ENCODE results near the gene SLC2A1.

The SLC2A1 gene

GRCh38 chr1:42957880-42958487, 684 bp downstream of the SLC2A1 start:
- DNase-seq, result peak; percentile 56

- no peak for DNase-seq
These were observed 1.3 kb downstream of the SLC2A1 start for GRCh38 chr1:42957229-42957879.

- DNase-seq, result no peak
These were observed 1.9 kb downstream of the SLC2A1 start for GRCh38 chr1:42956739-42957138.

GRCh38 chr1:42955311-42956063, 3.2 kb downstream of the SLC2A1 start:
- DNase-seq, result no peak

DNA sequence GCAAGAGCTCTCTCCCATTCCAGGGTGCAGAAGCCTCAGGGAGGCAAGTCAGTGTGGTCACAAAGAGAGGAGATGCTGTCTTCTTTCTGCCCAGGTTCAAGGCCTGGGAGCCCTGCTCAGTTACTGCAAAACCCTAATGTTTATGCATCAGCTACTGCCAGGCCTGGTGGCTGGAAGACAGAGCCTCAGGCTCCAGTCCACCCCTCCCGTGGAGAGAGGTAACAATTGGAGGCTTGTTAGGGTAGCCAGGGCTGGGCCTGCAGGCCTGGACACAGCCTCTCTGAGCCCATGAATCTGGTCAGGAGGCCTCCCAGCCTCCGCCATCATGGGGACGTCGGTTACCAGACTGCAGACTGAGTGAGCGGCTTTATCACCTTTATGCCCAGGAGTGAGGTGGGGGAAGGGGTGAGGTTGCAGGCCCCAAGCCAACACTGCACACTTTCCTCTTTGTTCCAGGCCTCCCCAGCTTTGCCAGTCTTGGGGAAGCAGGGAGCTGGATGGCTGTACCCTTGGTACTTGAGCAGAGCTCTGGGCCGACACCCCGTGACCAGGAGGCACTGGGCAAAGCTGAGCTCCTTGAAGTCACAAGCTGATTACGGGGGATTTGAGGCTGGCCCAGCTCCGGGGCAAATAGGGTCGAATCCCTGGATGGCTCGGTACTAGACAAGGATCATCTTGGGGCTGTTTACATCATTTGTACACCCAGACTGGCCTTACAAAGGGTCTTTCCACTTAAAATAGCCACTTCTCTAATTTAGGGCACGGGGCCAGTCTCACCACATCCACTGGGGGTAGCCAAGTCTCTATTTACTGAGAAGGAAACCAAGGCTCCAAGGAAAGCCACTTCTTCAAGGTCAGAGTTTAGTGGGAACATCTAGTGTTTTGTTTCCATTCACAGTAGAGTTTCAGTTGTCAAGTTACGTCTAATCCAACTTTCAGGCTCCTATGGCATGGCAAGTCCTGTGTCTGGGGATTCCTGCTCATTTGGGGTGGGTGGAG, 5.2 kb downstream of the SLC2A1 start:
- no peak for DNase-seq

DNA sequence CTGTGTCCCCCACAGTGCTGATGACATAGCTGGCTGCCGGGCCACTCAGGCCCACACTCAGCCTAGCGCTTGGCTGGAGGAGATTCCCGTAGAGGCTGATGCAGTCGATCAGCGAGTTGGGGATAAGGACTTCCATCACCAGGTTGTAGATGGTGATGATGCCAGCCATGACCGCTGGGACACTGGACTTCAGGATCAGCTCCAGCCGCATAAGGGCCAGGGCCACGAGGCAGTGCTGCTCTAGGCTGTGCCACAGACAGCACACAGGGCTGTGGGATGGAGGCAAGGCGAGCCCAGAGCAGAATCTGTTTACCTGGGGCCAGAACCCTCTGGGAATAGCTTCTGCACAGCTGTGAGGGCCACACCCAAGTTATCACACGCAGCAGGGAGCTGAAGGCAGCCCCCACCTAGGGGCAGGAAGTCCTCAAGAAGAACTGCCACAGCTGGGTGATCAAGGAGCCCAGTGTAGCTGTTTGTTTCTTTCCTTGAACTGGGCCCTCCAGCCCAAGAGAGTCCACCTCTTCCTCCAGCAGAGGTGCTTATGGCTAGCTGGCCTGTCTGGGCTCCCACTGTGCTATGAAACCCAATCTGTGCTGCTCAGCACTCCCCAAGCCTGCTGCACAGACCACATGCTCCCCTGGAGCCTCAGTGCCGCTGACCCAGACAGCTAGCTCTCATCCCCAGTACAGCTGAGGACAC, 6.2 kb downstream of the SLC2A1 start:
- no peak for DNase-seq

GRCh38 chr1:42951588-42951987, 7.1 kb downstream of the SLC2A1 start:
- no peak for DNase-seq

GRCh38 chr1:42950116-42950481, 8.6 kb downstream of the SLC2A1 start:
- DNase-seq, result no peak

DNA sequence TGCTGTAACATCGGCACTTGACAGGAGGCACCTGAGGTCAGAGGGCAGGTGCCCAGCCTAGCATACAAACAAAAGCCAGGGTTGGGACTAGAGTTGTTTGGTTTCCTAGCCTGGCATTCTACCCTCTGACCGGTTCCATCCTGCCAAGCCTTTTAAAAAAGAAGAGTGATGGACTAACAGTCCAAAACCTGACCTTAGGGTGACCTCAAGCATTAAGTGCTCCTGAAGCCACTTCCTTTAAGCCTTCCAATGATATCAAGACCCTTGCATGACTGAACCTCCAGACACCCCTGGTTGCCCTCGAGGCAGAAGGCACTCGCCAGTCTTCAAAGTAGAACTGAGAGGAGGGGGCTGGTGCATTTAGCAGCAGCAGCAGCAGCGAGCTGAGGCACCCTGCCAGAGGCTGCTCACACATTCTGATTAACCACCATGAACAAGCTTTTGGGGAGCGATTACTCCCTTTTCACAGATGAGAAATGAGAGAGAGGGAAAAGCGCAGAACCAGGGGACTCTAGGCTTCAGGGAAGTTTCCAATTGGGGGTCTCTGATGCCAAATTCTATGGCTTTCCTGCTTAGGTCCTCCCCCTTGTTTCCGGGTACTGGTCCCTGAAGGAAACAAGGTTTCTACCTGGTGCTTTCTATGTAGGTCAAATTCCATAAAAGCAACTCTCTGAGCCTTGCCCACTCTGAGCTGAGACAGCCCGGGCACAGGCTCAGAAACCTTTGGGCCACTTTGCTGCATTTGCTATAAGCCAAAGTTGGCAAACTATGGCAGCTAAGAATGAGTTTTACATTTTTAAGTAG, 9.2 kb downstream of the SLC2A1 start:
- DNase-seq, result no peak

- DNase-seq, result no peak
These were observed 10.5 kb downstream of the SLC2A1 start for GRCh38 chr1:42947965-42948732.

DNA sequence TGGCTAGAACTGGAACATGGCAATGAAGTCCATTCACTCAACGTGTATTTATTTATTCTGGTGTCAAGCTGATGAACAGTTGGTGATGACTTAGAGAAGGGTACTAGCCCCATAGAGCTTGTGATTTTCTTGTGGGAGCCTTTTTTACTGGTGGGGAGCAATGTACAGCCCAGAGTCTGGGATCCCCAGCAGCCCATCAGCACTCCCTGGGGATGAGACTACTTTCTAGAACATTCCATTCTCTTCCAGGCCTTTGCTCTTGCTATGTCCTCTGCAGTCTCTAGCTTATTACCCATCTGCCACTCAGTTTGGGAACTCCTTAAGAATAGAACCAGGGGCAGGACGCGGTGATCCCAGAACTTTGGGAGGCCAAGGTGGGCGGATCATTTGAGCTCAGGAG, 11.6 kb downstream of the SLC2A1 start:
- DNase-seq, result no peak

DNA sequence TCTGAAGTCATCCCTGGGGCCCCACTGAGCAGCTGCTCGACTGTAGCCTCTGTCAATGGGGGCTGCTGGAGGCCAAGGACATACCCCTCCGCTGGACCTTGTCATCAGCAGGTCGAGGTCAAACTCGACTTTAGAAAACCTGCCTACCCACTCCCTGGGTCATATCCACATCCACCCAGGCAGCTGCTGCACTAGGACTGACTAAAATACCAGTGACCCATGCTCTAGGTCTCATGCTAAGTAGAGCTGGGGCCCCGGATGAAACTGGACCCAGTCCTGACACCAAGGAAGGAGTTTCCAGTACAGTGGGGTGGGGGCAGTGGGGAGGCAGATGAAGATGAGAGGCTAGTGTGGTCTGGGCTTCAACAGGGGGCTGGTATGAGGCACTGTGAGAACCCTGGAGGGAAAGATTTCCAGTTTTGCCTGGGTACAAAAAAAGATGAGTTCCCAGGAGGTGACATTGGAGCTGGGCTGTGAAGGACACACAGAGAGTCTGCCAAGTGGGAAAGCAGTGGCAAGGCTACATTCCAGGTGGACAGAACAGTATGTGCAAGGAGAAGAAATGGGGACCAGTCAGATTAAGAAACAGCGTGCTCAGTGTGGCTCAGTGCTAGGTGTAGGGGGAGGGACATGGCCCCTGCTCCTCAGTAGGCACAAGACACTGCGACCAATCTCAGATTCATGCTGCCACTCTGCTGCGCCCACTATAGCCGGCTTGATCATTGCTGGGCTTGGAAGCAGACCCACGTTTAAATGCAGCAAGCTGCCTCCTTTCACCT, 12.4 kb downstream of the SLC2A1 start:
- DNase-seq, result no peak

DNA sequence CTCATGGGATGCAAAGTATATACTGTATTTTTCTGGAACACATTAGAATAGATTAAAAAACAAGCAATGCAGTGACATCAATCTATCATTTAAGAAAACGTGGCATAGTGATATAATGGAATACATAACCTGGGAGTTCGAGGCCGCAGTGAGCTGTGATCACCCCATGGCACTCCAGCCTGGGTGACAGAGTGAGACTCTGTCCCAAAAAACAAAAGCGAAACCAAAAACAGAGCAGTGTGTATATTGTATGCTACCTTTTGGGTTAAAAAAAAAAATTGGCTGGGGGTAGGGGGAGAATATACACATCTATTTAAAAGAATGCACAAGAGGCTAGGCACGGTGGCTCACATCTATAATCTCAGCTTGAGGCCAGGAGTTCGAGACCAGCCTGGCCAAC, 13.5 kb downstream of the SLC2A1 start:
- no peak for DNase-seq

DNA sequence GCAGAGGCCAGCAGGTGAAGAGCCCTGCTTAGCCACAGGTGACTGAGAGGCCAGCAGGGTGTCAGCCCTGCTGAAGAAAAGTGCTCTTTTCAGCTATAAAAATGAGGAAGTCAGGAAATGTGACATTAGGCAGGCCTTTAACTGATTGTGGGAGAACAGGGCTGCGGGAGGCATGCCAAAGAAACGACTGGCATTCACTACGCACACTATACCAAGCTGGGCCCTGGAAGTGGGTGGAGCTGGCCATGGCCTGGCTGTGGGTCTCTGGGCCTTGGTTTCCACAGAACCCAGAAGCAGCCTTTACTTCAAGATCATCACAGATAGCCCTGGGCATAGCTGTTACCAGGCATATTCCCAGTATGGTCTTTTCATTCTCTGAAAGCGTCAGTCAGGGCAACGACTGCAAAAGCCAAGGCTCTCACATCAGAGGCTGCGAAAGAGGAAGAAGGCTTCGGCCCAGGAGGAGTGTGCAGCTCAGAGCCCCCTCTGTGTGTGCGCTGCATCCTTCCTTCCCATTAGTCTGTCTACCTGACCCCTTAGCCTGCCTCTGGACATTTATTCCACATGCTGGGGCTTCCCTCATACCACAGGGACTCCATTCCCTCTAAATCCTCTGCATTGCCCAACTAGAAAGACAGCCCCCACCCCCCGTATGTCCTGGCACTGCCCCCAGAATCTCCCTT, 14.3 kb downstream of the SLC2A1 start:
- no peak for DNase-seq

DNA sequence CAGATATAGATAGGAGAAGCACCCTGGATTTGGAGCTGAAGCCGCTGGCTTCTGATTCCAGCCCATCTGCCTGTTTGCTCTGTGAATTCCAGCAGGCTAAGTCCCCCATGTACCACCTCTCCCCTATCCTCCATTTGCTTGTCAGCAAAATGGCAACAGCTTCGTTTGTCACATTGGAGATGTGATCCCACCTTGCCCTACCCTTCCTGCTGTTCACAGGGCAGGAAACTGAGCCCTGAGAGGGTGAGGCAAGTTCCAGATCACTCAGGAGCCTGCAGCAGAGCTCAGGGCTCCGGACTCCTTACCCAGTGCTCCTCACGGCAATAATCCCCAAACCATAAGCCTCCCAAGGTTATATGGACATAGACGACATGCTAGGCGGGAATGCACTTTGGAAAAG, 14.9 kb downstream of the SLC2A1 start:
- no peak for DNase-seq

GRCh38 chr1:42943166-42943565, 15.5 kb downstream of the SLC2A1 start:
- DNase-seq, result no peak

DNA sequence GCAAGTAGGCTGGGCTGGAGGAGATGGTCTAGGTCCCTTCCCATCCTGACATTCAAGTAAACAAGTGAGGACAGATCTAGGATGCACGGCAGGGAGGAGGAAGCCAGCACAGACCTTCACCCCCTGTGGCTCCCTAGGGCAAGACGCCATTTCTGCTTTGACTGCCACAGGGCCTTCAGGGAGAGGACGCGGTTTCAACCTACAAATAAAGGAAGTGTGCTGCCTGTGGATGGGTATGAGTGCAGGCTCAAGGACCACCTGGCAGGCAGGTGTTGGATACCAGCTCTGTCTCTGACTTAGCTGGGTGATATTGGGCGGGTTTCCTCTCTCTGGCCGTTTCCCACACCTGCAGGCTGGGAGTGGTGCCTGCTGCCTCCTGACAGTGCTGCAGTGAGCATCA, 16.2 kb downstream of the SLC2A1 start:
- DNase-seq, result no peak

GRCh38 chr1:42941640-42942330, 16.9 kb downstream of the SLC2A1 start:
- no peak for DNase-seq

Measured in NCI-H2171 treated with DMSO at 0.1 percent for 48 hours (cell line).